ENCODE data around the gene MYO6.

Gene MYO6

DNA sequence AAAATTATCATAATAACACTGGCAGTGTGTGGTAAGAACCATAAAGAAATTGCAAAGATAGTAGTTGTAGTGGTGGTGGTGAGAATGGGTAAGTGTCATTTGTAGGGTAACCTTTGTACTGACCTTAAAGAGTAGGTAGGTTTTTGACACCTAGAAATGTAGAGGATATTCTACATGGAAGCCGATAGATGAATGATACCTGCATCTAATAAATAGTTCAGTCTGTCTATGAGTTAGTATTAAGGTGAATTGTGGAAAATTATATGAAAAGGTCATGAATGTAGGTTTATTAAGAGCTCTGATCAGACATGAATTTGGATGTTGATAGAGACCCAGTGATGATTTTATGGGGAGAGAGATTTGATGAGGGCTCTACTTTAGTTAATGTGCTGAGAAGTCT is 78.1 kb downstream of the MYO6 start:
- TF ChIP-seq TAF1 (IDR thresholded peaks at IDR 0.05; ENCODE audit: borderline replicate concordance, insufficient read depth, low read length) (no peak), POLR2AphosphoS5 (IDR thresholded peaks at IDR 0.05; ENCODE audit: low read depth, low read length) (no peak), FOXP2 (optimal IDR thresholded peaks at IDR 0.05; ENCODE audit: borderline replicate concordance, extremely low read depth, extremely low read length, insufficient read depth) (no peak), SIN3A (IDR thresholded peaks at IDR 0.05; ENCODE audit: borderline replicate concordance, insufficient read depth, low read length) (no peak)
- TF ChIP-seq, protein P1, sequence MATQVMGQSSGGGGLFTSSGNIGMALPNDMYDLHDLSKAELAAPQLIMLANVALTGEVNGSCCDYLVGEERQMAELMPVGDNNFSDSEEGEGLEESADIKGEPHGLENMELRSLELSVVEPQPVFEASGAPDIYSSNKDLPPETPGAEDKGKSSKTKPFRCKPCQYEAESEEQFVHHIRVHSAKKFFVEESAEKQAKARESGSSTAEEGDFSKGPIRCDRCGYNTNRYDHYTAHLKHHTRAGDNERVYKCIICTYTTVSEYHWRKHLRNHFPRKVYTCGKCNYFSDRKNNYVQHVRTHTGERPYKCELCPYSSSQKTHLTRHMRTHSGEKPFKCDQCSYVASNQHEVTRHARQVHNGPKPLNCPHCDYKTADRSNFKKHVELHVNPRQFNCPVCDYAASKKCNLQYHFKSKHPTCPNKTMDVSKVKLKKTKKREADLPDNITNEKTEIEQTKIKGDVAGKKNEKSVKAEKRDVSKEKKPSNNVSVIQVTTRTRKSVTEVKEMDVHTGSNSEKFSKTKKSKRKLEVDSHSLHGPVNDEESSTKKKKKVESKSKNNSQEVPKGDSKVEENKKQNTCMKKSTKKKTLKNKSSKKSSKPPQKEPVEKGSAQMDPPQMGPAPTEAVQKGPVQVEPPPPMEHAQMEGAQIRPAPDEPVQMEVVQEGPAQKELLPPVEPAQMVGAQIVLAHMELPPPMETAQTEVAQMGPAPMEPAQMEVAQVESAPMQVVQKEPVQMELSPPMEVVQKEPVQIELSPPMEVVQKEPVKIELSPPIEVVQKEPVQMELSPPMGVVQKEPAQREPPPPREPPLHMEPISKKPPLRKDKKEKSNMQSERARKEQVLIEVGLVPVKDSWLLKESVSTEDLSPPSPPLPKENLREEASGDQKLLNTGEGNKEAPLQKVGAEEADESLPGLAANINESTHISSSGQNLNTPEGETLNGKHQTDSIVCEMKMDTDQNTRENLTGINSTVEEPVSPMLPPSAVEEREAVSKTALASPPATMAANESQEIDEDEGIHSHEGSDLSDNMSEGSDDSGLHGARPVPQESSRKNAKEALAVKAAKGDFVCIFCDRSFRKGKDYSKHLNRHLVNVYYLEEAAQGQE (IDR thresholded peaks at IDR 0.05; ENCODE audit: insufficient read depth in 1 of 2, low read depth in 2 of 2, low read length in 2 of 2) = no peak

- TF ChIP-seq TAF1 (IDR thresholded peaks at IDR 0.05; ENCODE audit: borderline replicate concordance, insufficient read depth, low read length) (no peak), POLR2AphosphoS5 (IDR thresholded peaks at IDR 0.05; ENCODE audit: low read depth, low read length) (no peak), SIN3A (IDR thresholded peaks at IDR 0.05; ENCODE audit: borderline replicate concordance, insufficient read depth, low read length) (no peak), FOXP2 (optimal IDR thresholded peaks at IDR 0.05; ENCODE audit: borderline replicate concordance, extremely low read depth, extremely low read length, insufficient read depth) (no peak)
- TF ChIP-seq, protein P1 (IDR thresholded peaks at IDR 0.05; ENCODE audit: insufficient read depth in 1 of 2, low read depth in 2 of 2, low read length in 2 of 2) = no peak
Observed at GRCh38 chr6:75830959-75831885, 82.2 kb downstream of the MYO6 start.

GRCh38 chr6:75834447-75834846 is 85.4 kb downstream of the MYO6 start:
- no peak for TF ChIP-seq POLR2AphosphoS5 (IDR thresholded peaks at IDR 0.05; ENCODE audit: low read depth, low read length)
- TF ChIP-seq, protein P1 (IDR thresholded peaks at IDR 0.05; ENCODE audit: insufficient read depth in 1 of 2, low read depth in 2 of 2, low read length in 2 of 2) = no peak
- no peak for TF ChIP-seq SIN3A (IDR thresholded peaks at IDR 0.05; ENCODE audit: borderline replicate concordance, insufficient read depth, low read length)
- no peak for TF ChIP-seq FOXP2 (optimal IDR thresholded peaks at IDR 0.05; ENCODE audit: borderline replicate concordance, extremely low read depth, extremely low read length, insufficient read depth)
- no peak for TF ChIP-seq TAF1 (IDR thresholded peaks at IDR 0.05; ENCODE audit: borderline replicate concordance, insufficient read depth, low read length)

DNA sequence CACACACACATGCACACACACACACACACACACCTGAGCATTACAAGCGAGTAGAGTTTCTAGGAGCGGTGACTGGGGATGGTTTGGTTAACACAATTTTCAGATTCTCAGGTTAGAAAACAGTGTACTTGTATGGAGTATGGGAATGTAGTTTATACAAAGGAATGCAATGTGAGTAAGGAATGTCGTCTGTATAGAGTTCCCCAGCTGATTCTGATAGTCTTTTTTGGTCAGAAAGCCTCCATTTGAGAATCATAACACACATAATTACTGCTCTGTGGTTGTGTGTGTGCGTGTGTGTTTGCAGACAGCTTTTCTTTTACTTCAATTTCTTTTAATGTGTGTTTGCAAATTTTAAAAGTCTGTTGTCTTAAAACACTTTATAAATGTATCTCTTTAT is 93.2 kb downstream of the MYO6 start:
- no peak for TF ChIP-seq FOXP2 (optimal IDR thresholded peaks at IDR 0.05; ENCODE audit: borderline replicate concordance, extremely low read depth, extremely low read length, insufficient read depth)
- TF ChIP-seq, protein P1 (IDR thresholded peaks at IDR 0.05; ENCODE audit: insufficient read depth in 1 of 2, low read depth in 2 of 2, low read length in 2 of 2) = no peak
- TF ChIP-seq TAF1 (IDR thresholded peaks at IDR 0.05; ENCODE audit: borderline replicate concordance, insufficient read depth, low read length) = no peak
- TF ChIP-seq POLR2AphosphoS5 (IDR thresholded peaks at IDR 0.05; ENCODE audit: low read depth, low read length) = no peak

All from PFSK-1 (cell line).